NB4 (cell line): ENCODE measurements around the gene SEC11A.

Source experiments
- CTCF ChIP-seq: IDR thresholded peaks from one replicate; pipeline ENCODE4 v1.5.1; 2012; ENCODE audit warnings: low read depth, low read length
- POLR2A ChIP-seq: IDR thresholded peaks from 2 replicates; pipeline ENCODE4 v1.6.1; 2011; ENCODE audit warnings: mild to moderate bottlenecking; ENCODE audit not compliant: insufficient read length; ENCODE audit errors: extremely low read depth

GRCh38 chr15:84764989-84765388 lies 49.0 kb upstream of the SEC11A start:
- TF ChIP-seq CTCF (no peak), POLR2A (no peak)
